Embryonic facial prominence (tissue), 1 donor: ENCODE data around the gene FAM9C.

Experiments used
- DNase-seq: peaks from one replicate; pipeline ENCODE4 v3.0.0-alpha.2; 2016; ENCODE audit errors: extremely low spot score

The FAM9C gene

DNA sequence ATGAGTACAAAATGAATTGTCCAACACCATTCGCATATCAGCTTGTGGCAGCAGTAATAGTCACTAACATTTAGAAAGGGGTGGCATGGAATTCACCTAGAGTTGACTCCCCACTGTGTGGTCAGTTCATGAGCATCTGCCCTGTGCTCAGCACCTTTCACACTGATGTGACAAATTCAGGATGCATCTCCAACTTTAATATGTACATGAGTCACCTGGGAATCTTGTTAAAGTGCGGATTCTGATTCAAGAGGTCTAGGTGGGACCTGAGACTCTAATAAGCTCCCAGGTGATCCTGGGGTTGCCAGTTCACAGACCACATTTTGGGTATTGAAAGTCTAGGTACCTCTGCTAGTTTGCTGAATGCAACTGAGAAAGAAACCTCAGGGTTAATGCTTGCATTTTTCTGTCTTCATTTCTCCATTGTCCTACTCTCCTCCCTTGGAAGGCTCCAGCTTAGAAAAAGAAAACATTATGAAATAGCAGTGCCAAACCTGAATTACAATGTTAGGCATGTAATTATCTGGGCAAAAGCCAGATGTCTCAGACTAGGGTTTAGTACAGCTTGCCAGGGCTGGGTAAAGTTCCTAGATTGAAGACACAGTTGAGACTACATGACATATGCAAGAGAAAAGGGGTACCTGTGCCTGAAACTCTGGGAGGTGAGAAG lies 36.8 kb downstream of the FAM9C start:
- DNase-seq: no peak

DNA sequence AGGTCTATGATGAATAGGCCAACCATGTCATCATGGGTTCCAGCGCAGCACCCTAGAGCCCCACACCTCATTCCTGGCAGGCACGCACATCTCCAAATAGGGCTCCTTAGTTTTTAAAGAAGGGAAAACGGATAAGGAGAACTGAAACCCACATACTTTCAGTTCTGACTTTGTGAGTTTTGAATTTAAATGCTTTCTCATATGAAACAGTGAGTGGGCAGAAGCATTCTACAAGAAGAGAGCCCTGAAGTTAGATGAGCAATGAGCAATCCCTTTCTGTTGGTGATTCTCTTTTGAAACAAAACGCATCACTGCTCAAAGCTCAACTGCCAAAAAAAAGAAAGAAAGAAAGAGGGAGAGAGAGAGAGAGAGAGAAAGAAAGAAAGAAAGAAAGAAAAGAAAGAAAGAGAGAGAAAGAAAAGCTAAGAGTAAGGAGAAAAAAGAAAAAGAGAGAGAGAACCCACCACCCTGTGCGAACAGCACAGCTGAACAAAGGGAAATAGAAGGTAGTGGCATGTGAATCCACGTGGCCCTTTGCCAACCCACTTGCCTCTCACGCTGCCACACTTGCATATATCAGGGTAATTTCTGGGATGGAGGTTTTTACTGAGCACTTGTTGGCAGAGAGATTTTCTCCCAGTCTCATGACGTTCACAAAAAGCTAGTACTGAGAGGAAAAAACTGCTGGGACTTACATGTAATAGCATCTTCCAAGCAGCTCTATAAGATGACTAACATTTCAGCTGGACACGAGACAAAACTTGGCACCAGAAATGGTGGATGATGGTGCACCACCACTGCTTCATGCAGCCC lies 38.6 kb downstream of the FAM9C start:
- no peak for DNase-seq

DNA sequence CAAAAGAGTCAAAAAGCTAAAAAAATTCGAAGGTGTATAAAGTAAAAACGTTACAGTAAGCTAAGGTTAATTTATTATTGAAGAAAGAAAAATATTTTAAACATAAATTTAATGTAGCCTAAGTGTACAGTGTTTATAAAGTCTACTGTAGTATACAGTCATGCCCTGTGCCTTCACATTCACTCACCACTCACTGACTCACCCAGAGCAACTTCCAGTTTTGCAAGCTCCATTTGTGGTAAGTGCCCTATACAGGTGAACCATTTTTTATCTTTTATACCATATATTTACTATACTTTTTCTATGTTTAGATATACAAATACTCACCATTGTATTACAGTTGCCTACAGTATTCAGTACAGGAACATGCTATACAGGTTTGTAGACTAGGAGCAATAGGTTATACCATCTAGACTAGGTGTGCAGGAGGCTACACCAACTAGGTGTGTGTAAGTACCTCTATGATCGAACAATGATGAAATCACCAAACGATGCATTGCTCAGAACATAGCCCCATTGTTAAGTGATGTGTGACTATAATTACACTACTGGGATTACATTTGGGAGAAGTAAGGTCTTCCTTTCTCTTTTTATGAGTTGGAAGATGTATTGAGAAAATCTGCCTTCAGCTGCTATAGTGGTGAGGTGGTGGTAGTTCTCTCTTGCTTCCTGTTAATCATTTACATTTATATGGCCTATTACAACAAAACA lies 42.3 kb downstream of the FAM9C start:
- no peak for DNase-seq

DNA sequence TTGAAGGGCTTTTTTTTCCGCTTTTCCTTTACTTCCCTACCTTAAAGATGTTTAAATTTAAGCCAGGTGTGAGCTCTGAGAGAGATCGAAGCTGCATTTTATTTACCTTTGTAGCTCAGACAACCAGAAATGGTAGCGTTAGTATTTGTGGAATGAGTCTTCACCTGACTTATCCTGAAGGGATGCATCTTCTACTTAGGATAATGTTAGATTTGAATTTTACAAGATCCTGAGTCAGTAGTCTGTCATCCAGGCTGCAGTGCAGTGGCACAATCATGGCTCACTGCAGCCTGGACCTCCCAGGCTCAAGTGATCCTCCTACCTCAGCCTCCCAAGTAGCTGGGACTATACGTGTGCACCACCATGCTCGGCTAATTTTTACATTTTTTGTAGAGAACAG lies 43.3 kb downstream of the FAM9C start:
- DNase-seq: no peak

DNA sequence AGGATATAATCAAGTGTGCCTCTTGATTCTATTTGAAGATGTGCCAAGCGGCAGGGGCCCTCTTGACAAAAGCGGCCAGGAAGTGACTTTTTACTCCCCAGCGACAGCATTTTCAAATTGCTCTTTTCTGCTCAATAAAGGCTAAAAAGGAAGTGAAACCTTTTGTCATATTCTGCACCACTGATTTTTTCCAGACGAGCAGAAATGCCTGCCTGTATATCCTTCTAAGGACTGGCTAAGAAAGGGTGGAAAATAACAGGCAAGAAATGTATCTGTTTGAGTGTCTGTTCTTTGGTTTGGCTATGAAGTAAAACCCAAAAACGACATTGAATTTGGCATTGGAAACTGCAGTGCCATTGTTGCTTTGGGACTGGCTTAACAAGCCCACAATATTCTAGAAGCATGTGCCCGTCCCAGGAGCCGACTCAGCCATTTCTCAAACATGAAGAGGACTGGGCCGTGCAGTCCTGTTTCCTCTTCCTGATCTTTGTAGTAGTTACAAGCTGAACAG lies 44.1 kb downstream of the FAM9C start:
- DNase-seq: no peak

DNA sequence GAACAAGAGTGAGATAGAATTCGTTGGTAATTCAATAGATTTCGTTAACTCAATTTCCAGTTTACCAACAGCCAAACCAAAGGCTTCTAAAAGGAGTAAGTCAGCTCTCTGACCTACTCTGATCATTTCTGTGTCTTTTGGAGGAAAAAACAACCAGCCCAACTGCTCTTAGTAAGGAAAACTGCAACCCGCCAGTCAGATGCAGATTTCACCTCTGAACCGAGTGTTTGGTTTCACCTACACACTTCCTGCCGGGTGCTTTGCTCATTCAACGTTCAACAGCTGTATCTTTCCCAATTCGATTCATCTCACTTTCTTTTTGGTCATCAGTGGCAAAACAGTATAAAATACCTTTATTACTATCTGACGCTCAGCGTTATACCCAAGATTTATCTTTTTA lies 45.0 kb downstream of the FAM9C start:
- no peak for DNase-seq

DNA sequence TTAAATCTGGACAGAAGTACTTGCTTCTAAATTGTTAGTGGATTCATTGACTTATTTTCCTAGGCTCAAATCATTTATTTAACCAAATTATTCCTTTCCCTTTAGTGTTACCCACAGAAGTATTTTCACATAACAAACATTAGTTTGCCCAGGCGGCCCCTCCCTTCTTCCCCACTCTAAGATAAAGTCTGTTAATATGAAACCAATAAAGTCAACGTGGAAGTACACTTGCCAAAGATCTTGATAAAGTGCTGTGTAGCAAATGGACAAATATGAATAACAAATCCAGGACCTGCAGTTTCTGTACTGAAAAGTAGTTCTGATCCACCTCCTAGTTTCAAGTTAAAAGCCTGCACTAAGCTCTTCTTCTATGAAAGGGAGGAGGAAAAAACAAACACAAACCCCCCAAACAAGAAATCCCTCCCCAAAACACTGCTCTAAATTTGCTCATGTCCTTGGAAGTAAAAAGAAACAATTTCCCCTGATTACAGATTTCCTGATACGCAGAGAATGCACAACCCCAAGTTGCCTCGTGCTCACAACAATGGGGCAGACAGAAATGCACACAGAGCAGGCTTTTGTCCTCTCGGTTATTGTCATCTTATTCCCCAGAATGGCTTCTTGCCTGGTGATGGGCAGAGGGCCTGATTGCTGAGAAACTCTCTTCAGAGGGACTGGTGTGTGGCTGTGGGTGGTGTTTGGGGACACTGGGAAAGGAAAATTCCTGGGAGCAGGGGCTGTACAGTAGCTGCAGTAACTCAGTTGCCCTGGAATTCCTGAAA lies 46.3 kb downstream of the FAM9C start:
- DNase-seq: no peak

DNA sequence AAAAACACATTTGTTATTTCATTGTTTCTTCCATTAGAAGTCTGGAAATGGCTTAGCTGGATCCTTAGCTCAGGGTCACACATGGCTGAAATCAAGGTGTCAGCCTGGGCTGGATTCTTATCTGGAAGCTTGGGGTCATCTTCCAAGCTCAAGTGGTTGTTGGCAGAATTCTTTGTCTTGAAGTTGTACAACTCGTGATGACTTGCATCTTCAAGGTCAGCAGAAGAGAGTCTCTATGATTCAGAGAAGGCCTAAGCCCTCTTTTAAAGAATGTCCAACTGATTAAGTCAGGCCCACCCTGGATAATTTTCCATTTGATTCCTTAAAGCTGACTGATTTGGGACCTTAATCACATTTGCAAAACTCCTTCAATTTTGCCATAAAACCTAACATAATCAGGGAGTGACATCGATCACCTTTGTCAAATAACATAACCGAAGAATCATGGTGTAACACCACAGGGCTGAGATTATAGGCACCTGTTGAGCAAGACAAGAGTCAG lies 47.4 kb downstream of the FAM9C start:
- no peak for DNase-seq

DNA sequence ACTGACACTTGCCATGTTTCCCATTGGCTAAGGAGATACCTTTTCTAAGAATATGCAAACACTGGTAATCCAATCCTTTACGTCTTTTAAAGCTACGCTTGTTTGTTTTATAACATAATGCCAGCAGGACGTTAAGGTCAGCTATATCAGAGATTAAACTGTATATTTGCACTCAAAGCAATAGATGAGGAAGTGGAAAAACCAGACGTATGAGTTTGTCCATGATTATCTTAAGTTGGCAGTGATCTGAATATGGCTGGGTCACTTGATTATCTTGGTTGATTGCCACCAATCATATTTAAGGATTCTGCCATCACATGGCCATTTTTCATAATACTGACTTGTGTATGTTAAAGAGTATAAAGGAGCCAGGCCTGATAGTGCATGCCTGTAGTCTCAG lies 50.1 kb downstream of the FAM9C start:
- DNase-seq: no peak

DNA sequence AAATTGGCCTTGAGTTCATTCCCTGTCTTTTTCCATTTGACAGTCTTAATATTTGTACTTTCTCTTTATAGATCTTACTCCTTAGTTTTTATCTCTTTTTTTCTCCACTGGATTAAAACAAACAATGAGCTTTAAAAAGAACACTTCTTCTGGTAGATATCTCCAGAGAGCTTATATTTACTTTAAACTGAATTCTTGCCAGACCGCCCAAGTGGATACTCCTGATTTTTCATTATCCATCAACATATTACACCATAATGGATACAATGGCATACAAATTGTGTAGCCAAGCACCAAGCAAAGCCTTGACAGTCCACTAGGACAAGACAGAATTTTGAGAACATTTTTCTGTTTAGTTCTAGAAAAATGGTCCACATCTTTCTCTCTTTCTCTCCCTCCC lies 50.6 kb downstream of the FAM9C start:
- DNase-seq: no peak

DNA sequence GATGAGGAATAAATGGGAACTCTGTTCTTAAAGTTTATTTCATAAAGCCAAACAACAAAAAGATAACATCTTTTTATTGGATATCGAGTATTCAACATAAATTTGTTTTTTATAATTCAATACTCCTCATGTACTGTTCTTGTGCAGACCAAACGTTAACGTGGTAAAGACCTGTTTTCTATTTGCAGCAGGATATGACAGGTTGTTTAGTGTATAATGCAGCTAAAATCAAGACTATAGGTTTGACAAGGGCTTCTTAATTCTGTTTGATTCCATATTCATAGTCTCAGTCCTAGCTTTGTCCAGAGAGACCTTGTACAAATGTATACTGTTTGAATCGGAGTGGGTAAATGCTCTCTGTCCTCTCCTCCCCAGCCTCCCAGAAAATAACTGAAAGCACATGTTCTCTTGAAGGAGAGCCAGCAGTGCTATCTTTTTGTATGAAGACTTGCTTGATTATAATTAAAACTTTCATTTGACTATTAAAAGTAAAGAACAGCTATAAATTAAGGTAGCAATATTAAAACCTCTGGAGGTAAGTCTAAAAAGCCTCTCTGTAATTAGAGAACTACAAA lies 51.8 kb downstream of the FAM9C start:
- DNase-seq: no peak

DNA sequence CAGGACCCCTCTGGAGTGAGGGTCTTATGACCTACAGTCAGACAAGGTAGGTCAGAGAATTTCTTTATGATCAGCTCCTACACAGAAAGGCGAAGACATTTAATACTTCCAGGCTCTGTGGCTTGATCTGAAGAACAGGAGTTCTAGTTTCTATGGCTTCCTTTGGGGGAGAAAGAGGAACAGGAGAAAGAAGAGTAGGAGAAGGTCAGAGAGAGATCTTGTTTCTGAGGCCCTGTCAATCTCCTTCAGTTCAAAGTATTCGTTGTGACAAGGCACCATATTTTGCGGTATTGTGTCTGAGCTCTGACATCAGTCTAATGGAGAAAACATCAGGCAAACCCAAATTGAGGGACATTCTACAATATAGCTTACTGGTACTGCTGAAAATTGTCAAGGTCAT lies 52.8 kb downstream of the FAM9C start:
- DNase-seq: no peak

DNA sequence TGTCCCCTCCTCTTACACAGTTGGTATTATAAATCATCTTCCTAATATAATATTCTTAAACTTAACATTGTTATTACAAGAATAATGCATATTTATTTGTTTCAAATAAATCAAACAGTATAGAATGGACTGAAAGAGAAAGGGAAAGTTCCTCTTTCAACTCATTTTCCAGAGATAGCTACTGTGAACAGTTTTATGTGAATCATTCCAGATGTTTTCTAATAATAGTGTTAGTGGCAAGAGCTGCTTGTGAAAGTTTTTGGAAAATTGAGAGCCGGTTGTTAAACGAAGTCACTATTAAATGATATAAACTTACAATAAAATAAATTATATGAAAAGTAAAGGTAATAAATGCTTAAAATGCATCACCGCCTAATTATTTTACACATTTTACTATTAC lies 55.0 kb downstream of the FAM9C start:
- DNase-seq: no peak

DNA sequence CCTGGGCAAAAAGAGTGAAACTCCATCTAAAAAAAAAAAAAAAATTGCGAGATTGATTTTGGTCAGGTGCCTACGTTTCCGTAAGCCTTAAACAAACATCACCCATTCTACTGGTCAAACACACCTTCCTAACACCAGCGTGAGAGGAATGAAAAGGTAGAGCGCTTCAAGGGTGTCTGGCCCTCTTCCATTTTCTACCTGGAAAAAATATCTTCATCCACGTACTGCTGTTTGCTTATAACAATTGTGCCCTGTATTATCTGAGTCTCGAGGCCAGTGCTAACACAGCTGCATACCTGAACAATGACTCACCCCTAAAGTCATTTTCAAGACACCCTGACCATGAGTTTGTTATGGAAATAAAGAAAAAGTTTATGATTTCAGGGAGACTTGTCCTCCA lies 55.6 kb downstream of the FAM9C start:
- no peak for DNase-seq

DNA sequence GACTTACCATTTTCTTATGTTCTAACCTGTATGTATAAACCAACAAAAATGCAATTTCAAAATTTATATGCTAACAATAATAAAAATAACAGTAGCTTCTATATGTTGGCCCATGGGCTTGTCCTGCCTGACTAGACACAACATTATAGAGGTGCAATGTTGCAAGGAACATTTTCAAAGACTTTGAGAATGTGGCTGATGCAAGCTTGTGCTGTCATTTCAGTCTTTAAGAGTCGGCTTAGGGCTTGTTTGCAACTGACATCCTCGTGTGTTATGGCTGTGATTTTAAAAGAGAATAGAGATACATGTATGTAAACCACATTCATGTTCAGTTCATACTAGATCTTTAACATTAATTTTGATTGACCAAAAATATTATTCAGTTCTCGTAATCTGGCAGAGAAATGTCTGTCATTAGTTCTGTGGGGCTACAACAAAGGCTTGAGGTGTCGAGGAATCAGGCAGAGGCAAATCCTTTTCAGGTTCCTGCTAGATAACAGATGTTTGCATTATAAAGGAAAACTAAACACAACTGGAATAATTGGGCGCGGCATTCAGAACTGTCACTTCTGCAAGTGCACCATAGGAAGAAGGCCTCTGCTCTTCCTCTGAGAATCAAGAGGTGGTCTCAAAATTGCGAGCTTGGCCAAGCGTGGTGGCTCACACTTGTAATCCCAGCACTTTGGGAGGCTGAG lies 56.4 kb downstream of the FAM9C start:
- no peak for DNase-seq

DNA sequence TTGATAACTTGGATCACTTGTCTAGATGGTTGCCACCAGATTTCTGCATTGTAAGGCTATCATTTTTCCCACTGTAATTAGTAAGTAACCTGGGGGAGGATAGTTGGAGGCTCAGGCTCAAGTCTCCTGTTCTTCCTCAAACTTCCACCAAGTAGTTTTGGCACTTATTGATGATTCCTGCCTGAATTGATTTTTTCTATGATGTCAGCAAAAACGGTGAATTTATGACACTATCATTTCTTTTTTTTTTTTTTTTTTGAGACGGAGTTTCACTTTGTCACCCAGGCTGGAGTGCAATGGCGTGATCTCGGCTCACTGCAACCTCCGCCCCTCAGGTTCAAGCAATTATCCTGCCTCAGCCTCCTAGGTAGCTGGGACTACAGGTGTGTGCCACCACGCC lies 57.1 kb downstream of the FAM9C start:
- DNase-seq: no peak

DNA sequence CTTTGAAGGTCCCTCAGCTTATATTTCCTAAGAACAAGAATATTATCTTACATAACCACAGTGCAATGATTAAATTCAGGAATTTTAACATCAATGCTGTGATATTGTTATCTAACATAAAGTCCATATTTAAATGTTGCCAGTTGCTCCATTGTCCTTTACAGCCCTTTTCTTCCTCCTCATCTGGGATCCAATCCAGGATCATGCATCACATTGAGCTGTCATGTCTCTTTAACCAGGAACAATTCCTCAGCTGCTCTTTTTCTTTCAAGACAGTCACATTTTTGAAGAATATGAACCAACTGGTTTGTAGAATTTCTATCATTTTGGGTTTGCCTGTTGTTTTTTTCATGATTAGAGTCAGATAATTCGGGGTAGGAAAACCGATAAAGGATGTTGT lies 57.5 kb downstream of the FAM9C start:
- DNase-seq: no peak

DNA sequence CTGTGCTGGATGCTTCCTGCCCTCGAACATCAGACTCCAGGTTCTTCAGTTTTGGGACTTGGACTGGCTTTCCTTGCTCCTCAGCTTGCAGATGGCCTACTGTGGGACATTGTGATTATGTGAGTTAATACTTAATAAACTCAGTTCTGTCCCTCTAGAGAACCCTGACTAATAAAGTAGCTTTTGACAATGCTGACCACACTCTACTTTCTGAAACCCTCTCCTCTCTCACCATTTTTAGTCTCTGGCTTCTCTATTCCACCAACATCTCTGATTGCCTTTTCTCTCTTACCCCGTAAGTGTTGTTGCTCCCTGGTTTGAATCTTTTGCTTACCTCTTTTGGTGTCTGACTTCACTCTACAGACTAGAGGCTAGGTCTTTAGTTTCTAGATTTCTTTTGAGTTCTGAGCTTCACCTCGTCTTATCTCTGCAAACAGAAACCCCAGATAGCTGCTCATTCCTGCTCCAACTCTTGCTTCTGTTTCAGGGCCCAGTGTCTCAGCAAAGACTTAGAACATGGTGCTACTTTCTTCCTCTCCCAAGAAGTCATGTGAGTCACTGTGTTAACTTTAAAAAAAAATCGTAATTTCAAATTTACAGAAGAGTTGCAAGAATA lies 58.1 kb downstream of the FAM9C start:
- no peak for DNase-seq
